ENCODE measurements around the gene C13orf42. TPM values are rescaled to one million over a fixed set of nuclear protein-coding genes. Genes with fewer than 3 reads are reported as not detected.

C13orf42 gene
- total and polyA plus RNA-seq, 2 experiments from 2014 or later = 9.4 to 96.5 TPM

DNA sequence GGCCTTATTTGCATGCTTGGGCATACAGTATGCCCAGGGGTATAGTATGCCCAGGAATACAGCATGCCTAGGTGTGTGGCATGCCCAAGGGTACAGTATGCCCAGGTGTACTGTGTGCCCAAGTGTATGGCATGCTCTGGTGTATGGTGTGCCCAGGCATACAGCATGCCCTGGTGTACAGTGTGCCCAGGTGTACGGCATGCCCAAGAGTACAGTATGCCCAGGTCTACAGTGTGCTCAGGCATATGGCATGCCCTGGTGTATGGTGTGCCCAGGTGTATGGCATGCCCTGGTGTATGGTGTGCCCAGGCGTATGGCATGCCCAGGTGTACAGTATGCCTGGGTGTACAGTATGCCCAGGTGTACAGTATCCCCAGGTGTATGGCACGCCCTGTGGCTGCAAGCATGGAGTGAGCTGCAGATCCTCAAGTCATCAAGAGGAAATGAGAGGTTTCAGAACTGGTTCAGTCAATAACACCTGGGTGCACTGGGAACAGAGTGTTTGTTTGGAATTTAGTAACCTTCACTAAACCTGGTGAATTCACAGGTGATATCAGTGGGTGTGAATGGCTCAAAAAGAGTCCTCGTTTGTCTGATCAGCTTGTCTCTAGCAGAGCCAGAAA is 7.8 kb upstream of the C13orf42 start:
- no peaks in the 10 kb centered on the region for H3K36me3 ChIP-seq (ENCODE audit: insufficient read depth)
- Mint-ChIP-seq H3K27me3 (ENCODE audit: insufficient read depth, low read depth, poor library complexity) (peaks cover 2% of the 10 kb centered on the region), H3K36me3 (ENCODE audit: low read depth) (peaks cover 17% of the 10 kb centered on the region), H3K4me1 (peaks cover 16% of the 10 kb centered on the region), H3K9me3 (peaks cover 7% of the 10 kb centered on the region; the same call in 1 of the 3 replicates), H3K27ac (no peak overlapping the region), H3K4me3 (no peak overlapping the region)
- ATAC-seq (no peak), DNase-seq (ENCODE audit: low spot score) (no peak)
- TF ChIP-seq, protein P1, sequence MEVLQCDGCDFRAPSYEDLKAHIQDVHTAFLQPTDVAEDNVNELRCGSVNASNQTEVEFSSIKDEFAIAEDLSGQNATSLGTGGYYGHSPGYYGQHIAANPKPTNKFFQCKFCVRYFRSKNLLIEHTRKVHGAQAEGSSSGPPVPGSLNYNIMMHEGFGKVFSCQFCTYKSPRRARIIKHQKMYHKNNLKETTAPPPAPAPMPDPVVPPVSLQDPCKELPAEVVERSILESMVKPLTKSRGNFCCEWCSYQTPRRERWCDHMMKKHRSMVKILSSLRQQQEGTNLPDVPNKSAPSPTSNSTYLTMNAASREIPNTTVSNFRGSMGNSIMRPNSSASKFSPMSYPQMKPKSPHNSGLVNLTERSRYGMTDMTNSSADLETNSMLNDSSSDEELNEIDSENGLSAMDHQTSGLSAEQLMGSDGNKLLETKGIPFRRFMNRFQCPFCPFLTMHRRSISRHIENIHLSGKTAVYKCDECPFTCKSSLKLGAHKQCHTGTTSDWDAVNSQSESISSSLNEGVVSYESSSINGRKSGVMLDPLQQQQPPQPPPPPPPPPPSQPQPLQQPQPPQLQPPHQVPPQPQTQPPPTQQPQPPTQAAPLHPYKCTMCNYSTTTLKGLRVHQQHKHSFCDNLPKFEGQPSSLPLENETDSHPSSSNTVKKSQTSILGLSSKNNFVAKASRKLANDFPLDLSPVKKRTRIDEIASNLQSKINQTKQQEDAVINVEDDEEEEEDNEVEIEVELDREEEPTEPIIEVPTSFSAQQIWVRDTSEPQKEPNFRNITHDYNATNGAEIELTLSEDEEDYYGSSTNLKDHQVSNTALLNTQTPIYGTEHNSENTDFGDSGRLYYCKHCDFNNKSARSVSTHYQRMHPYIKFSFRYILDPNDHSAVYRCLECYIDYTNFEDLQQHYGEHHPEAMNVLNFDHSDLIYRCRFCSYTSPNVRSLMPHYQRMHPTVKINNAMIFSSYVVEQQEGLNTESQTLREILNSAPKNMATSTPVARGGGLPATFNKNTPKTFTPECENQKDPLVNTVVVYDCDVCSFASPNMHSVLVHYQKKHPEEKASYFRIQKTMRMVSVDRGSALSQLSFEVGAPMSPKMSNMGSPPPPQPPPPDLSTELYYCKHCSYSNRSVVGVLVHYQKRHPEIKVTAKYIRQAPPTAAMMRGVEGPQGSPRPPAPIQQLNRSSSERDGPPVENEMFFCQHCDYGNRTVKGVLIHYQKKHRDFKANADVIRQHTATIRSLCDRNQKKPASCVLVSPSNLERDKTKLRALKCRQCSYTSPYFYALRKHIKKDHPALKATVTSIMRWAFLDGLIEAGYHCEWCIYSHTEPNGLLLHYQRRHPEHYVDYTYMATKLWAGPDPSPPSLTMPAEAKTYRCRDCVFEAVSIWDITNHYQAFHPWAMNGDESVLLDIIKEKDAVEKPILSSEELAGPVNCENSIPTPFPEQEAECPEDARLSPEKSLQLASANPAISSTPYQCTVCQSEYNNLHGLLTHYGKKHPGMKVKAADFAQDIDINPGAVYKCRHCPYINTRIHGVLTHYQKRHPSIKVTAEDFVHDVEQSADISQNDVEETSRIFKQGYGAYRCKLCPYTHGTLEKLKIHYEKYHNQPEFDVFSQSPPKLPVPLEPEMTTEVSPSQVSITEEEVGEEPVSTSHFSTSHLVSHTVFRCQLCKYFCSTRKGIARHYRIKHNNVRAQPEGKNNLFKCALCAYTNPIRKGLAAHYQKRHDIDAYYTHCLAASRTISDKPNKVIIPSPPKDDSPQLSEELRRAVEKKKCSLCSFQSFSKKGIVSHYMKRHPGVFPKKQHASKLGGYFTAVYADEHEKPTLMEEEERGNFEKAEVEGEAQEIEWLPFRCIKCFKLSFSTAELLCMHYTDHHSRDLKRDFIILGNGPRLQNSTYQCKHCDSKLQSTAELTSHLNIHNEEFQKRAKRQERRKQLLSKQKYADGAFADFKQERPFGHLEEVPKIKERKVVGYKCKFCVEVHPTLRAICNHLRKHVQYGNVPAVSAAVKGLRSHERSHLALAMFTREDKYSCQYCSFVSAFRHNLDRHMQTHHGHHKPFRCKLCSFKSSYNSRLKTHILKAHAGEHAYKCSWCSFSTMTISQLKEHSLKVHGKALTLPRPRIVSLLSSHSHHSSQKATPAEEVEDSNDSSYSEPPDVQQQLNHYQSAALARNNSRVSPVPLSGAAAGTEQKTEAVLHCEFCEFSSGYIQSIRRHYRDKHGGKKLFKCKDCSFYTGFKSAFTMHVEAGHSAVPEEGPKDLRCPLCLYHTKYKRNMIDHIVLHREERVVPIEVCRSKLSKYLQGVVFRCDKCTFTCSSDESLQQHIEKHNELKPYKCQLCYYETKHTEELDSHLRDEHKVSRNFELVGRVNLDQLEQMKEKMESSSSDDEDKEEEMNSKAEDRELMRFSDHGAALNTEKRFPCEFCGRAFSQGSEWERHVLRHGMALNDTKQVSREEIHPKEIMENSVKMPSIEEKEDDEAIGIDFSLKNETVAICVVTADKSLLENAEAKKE (CRISPR knock-in tag; IDR thresholded peaks at IDR 0.05) = no peak
- no peak for TF ChIP-seq NANOG (IDR thresholded peaks at IDR 0.05; ENCODE audit: borderline replicate concordance)
- H3F3A ChIP-seq (replicated peaks; ENCODE audit: low read depth) = no peaks in the 10 kb centered on the region
- no peak overlapping the region for H3K4me3 ChIP-seq
- H3K9me2 ChIP-seq (ENCODE audit: insufficient read depth) = no peaks in the 10 kb centered on the region
- H3K27me3 ChIP-seq (ENCODE audit: insufficient read depth) = no peaks in the 10 kb centered on the region
- H3K4me2 ChIP-seq = no peak overlapping the region
- peaks cover 17% of the 10 kb centered on the region for H3K4me1 ChIP-seq (ENCODE audit: insufficient read depth)
- H3K79me2 ChIP-seq (replicated peaks; ENCODE audit: insufficient read depth) = no peaks in the 10 kb centered on the region
- H3K27ac ChIP-seq (ENCODE audit: low read depth) = no peak overlapping the region
- H2AFZ ChIP-seq = no peak overlapping the region
- H4K20me1 ChIP-seq (replicated peaks; ENCODE audit: insufficient read depth) = no peaks in the 10 kb centered on the region

DNA sequence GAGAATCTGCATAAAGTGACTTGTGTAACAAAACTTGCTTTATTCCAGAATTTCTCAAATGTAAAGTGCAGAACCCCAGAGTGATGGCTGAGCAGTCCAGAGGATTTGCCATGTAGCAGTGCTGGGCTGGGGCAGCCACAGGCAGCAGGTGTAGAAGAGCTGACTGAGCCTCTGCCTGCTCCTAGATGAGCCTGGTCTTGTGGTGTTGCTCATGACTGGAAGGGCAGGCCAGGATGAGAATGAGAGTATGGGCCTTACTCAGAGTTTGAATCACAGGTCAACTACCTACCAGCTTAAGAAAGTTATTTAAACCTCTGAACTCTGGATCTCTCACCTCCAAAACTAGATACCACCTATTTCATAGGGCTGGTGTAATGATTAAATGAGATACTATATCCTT is 2.9 kb upstream of the C13orf42 start:
- Histone ChIP-seq H3K4me2 (no peak overlapping the region), H3F3A (replicated peaks; ENCODE audit: low read depth) (no peaks in the 10 kb centered on the region), H3K4me3 (no peak overlapping the region), H3K36me3 (ENCODE audit: insufficient read depth) (no peaks in the 10 kb centered on the region), H3K4me1 (ENCODE audit: insufficient read depth) (no peaks in the 10 kb centered on the region), H3K9me2 (ENCODE audit: insufficient read depth) (no peaks in the 10 kb centered on the region), H3K79me2 (replicated peaks; ENCODE audit: insufficient read depth) (no peaks in the 10 kb centered on the region), H3K27ac (ENCODE audit: low read depth) (no peak overlapping the region), H3K27me3 (ENCODE audit: insufficient read depth) (no peaks in the 10 kb centered on the region), H4K20me1 (replicated peaks; ENCODE audit: insufficient read depth) (no peaks in the 10 kb centered on the region), H2AFZ (no peak overlapping the region)
- Mint-ChIP-seq H3K4me1 (no peaks in the 10 kb centered on the region), H3K4me3 (no peak overlapping the region), H3K9me3 (peaks cover 7% of the 10 kb centered on the region; the same call in 1 of the 3 replicates), H3K36me3 (ENCODE audit: low read depth) (peaks cover 17% of the 10 kb centered on the region), H3K27ac (no peak overlapping the region), H3K27me3 (ENCODE audit: insufficient read depth, low read depth, poor library complexity) (peaks cover 8% of the 10 kb centered on the region)
- DNase-seq (ENCODE audit: low spot score) (no peak), ATAC-seq (no peak)
- TF ChIP-seq, protein P1 (CRISPR knock-in tag; IDR thresholded peaks at IDR 0.05) = no peak
- TF ChIP-seq, protein P2, sequence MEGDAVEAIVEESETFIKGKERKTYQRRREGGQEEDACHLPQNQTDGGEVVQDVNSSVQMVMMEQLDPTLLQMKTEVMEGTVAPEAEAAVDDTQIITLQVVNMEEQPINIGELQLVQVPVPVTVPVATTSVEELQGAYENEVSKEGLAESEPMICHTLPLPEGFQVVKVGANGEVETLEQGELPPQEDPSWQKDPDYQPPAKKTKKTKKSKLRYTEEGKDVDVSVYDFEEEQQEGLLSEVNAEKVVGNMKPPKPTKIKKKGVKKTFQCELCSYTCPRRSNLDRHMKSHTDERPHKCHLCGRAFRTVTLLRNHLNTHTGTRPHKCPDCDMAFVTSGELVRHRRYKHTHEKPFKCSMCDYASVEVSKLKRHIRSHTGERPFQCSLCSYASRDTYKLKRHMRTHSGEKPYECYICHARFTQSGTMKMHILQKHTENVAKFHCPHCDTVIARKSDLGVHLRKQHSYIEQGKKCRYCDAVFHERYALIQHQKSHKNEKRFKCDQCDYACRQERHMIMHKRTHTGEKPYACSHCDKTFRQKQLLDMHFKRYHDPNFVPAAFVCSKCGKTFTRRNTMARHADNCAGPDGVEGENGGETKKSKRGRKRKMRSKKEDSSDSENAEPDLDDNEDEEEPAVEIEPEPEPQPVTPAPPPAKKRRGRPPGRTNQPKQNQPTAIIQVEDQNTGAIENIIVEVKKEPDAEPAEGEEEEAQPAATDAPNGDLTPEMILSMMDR (conservative IDR thresholded peaks at IDR 0.05; ENCODE audit: low read depth in 2 of 2) = no peak

All from GM23338 (cell line).